ENCODE data around the gene F13A1.

The F13A1 gene

DNA sequence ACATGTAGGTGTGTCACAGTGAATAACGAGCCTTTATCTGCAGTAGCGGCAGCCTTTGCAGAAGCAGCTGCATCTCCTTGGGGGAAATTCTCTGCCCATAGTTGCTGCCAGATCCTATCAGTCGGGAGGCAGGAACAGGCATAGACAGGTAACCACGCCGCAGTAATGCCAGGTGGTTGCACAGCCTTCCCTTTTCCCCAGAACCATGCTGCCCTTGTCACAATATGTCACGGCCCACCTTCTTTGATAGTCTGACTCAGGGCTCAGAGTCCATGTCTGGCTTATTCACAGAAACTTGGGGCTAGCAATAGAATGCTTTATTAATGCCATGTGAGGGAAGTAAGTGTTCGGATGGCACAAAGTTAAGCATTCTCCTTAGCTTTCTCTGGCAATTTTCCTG is 76.6 kb downstream of the F13A1 start:
- no peak for DNase-seq (ENCODE audit: low spot score)

DNA sequence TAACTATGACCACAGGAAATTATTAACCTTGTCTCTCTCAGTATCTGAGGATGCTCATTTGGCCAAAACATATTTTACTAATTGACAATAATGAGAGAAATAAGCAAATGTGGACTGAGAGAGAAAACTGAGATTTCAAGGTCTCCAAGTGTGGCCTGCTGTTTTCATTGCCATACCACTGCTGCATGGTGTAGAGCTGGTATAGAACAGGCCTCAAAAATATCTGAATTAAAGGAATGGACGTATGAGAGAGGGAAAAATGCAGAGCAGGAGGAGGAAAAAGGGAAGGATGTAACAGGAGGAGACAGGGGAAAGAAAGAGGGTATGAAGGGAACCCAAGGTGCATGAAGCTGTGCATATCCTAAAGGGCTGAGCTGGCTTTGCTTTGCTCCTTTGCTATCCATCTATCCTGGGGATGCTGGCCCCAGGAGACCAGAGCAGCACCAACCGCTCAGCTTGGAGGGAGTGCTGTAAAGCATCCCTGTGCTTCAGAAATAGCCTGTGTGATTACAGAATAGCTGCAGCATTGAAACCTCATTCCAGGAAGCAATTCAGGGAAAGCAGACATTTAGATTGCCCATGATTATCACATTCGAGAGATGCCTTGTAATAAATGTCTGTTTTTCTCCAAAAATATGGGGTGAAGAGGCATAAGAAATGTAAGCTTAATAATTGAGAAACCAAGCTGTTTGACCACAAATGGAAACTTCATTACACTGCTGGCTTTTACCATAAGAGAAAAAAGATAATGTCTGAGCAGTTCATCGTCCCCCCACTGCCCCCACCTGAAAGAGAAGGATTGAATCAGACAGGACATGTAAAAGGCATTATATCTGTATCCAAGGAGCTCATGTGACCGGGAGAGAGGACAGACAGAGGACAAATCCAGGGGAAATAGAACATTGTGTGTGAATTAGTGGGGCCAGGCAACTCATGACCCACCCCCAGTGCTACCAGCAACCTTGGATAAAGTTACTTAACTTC is 80.6 kb downstream of the F13A1 start:
- no peak for DNase-seq (ENCODE audit: low spot score)

DNA sequence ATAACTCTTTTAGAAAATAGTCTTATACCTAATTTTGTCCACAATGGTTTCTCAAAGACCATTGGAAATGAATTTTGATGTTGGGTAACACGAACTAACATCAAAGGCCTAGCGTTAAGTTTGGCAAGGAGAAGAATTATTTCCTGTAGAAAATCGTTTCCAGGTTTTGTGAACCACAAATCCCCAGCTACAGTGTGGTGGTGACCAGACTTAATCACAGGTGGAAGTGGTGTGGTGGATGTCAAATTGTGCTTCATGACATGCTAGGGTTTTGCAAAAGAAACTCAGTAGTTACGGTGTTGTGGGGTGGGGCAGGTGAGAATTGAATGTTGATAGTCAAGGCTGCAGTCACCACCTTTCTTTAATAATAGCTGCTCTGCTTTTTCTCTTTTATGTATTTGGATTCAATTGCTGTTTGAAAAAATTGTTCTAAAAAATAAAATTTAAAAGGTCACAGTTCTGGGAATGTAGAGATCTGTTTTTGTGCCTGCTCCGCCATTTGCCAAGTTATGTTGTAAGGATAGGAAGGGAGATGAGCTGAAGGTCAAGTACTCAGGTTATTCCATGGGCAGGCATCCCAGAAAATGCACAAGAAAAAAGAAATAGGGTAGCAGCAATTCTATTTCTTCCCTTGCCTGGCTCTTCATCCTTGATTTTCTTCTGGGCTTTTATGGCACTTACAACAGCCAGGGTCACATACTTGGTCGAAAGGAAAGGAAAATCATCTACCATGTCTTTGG is 83.6 kb downstream of the F13A1 start:
- no peak for DNase-seq (ENCODE audit: low spot score)

DNA sequence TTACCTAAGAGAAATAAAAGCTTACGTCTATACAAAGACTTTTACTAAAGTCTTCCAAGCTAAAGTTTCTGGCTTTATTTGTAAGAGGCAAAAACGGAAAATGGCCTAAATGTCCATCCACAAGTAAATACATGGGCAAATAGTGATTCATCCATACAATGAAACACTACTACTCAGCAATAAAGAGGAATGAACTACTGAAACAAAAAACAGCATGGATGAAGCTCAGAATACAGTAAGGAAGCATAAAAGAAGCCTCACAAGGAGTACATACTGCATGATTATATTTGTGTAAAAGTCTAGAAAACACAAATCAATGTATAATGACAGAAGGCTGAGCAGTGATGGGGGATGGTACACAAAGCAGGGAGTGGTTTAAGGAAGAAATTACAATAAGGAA is 84.7 kb downstream of the F13A1 start:
- no peak for DNase-seq (ENCODE audit: low spot score)

DNA sequence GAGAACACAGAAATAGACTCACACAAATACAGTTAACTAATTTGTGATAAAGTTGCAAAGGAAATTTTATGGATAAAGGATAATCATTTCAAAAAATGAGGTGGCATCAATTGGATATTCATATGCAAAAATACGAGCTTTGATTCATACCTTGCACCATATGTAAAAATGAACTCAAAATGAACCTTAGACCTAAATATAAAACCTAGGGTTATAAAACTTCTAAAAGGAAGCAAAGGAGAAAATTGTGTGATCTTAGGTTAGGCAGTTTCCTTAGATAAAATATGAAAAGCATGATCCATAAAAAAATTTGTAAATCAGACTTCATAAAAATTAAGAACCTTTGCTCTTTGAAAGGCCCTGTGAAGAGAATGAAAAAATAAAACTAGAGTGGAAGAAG is 85.5 kb downstream of the F13A1 start:
- no peak for DNase-seq (ENCODE audit: low spot score)

DNA sequence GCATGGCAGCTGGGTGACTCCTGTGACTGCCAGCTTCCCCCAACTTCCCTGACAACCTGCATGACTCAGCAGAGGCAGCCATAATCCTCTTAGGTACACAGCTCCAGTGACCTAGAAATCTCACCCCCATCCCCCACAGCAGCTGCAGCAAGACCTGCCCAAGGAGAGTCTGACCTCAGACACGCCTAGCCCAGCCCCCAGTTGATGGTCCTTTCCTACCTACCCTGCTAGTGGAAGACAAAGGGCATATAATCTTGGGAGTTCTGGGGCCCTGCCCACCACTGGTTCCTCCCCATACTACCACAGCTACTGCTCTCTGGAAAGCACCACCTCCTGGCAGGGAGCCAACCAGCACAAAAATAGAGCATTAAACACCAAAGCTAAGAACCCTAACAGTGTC is 90.2 kb downstream of the F13A1 start:
- no peak for DNase-seq (ENCODE audit: low spot score)

DNA sequence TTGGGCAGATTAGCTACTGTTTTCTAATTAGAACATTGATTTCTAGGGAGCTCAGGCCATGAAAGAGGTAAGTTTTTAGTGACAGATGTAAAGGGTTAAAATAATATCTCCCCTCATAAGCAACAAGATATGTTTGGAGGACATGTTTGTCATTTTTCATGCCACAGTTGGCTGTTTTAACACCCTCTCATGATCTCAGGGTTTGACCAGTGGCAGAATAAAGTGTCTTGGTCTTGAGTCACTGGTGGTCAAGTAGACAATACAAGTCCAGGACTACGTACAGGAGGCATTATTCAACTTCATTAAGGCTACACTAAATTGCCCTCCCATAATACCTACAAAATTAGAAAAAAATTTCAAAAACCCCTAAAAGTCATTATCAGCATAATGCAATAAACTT is 92.6 kb downstream of the F13A1 start:
- DNase-seq (ENCODE audit: low spot score), result no peak

DNA sequence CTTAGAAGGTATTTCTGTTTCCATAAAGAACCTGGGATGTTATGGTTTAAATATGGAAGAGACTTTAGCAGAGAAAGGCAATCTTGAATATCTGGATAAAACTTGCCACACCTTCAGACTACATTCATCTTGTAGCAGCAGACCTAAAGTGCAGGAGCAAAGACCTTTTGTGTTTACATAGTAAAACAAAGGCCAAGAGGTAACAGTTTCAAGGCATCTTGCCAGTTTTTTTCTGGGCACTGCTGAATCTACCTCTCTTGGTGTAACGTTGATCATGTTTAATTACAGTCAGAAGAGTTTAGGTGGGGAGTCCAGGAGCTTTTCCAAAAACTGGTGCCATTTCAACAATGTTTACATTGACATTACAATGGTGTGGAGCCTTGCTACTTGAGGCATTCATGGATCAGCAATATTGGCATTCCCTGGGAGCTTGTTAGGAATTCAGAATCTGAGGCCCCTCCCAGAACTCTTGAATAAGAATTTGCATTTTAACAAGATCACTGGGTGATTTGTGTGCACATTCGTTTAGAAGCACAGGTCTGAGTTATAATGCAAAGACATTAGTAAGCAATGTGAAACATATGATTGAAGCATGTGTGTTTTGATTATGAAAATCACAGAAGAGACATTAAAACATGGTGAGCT is 94.5 kb downstream of the F13A1 start:
- no peak for DNase-seq (ENCODE audit: low spot score)

DNA sequence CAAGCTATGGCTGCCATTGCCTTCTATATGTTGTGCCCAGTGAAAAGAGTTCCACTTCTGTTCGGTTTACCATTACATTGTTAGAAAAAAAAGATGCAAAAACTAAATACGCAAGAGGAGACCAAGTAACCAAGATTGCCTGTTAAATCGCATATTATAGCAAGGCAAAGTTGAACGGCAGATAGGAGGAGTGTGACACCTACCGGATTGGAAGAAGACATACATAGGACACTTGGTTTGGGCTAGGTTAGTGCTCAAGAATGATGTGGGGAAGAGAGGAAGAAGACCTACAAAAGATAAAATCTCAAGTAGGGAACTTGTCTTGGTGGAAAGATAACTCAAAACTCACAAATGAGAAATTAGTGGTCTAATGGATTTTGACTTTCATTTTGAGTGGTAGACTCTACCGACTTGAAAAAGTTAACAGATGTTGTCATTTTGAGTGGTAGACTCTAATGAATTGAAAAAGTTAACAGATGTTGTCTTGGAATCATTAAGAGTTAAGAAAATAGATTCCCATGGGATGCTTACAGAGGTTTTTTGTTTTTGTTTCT is 95.5 kb downstream of the F13A1 start:
- no peak for DNase-seq (ENCODE audit: low spot score)

DNA sequence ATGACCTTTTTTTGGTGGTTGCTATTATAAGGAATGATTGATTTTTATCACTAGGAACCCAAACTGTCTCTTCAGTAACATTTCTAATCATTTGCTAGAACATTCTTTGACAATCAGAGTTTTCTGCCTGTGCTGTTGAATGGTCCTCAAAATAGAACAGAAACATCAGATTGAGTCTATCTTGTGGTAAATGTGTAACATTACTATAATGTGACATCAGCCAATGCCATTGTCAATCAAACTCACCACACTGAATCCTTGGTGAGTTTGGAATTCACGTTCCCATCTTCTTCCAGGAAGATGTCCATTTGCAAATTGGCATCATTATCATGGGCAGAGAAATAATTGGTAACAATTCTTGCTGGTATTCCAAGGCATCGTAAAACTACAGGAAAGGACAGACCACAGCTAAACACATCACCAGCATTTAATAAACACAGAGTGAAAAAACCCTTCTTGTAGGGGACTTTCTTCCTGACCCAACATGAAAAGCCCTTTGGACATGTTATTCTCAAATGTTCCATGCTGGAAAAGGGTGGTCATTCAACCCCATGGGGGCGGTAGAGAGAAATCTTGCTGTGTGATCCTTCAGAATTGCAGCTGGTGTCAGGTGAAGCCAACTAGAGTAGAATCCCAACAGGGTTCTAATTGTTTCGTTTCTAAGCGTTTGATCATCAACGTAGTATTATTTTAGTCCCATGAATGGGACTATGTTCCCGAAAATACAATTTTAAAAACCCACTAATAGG is 98.5 kb downstream of the F13A1 start:
- no peak for DNase-seq (ENCODE audit: low spot score)

DNA sequence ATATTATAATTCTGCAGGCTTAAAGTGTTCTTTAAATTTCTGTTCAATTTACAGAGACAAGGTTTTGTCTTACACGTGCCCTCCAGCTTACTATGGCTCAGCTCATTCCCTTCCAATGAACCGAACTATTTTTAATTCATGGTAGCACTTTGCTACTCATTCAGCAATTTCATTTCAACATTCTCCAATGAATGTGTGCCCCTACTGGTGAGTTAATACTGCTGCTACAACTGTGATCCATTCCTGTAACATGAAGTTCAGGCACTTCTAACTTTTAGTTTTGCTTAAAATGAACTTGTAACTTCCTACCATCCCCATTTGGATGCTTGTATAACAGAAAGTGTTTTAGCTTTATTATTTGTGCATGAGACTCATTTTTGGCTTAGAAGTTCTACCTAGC is 99.7 kb downstream of the F13A1 start:
- DNase-seq (ENCODE audit: low spot score), result no peak

DNA sequence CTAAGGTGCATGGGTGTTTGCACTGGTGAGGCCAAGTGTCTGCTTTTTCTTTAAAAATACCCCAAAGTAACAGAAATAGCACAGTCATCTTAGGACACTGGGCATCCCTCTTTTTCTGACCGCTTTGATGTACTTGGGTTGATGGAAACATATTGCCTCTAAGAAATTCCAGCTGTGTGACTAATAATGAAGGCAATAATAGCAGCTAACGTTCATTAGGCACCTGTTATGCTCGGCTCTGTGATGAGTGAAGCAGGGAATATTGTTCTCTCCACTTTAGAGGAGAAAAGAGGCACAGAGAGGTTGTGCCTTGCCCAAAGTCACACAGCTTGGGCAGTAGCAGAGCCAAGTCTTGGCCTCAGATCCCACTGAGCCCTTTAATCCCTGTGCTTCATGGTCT is 100.7 kb downstream of the F13A1 start:
- DNase-seq (ENCODE audit: low spot score), result no peak

DNA sequence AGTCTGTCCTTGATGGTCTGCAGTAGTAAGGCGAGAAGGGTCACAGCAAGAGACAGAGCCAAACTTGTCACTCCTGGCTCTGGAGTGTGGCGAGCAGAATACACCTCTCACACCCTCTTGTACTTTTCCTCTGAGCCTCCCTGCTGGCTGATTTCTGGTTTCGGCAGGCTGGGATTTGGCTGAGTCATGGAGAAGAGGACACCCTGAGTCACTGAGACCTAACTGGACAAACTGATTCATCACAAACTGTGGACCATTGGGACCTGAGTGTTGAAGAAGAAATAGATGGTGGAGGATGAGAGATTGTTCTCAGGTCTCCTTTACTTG is 101.7 kb downstream of the F13A1 start:
- no peak for DNase-seq (ENCODE audit: low spot score)

DNA sequence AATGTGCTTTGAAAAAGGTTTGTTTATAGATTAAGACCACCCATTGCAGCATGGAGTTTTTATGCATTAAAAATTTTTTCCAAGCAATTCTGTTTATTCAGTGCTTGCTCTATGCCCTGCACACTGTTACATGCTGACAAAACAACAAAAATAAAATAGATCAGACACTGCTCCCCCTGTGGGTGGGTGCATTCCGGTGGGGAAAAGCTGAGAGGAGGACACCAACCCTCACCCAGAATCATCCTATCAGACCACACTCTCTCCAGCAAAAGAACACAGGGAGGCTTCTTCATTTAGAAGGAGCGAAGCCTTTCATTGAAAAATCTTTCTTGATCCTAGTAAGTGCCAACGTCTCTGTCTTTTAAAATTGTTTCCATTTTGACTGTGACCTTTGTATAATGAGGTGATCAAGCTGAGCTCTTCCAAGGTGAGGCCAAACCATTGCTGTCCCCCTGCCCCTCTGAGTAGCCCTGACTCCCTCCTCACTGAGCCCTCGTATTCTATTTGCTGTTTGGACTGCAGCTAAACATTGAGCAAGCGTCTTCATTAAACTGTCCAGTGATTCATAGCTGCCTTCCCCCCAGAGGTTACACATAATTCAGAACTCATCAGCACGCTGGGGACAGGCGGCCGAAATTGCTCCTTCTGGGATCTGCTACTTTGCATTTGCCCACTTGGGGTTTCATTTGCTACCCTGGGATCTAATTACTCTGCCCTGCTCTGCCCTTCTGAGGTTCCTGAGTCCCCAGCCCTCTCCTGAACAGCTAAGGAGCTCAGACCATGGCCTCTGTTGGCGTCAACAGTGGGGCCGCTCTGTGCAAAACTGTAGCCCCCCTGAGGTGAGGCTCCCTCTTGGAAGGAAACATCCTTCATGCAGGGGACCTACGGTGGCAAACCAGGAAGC is 102.4 kb downstream of the F13A1 start:
- DNase-seq (ENCODE audit: low spot score), result no peak

DNA sequence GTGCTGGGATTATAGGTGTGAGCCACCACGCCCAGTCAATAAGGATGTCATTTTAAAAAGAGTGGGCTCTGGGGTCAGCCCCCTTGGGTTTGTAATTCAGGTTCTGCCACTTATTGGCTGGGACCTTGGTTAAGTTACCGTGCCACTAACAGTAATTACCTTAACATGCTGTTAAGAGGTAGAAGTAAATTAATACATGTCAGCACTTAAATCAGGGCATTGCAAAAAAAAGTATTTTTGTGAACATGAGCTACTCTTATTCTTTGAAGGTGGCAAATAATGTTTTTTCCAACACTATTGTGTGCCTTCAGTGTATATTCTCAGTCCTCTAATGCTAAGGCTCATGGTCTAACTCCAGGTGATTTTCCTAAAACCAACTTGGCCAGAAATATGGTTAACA is 109.5 kb downstream of the F13A1 start:
- DNase-seq (ENCODE audit: low spot score), result no peak

DNA sequence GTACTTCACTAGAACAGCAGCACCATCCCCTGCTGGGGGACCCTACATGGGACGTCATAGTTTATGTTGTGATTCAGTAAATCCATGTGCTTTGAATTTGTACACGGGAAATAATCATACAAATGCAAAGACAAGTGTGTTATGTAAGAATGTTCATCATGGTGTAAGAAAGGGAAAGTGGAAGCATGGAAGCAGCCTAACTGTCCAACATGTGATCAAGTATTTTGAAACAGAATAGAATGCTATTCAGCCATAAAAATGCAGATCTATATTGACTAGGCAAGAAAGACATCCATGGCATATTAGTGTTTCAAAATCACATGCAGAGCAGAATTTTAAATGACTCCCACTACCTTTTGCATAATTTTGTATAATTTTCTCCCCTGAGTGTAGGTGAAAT is 117.6 kb downstream of the F13A1 start:
- DNase-seq (ENCODE audit: low spot score), result no peak

DNA sequence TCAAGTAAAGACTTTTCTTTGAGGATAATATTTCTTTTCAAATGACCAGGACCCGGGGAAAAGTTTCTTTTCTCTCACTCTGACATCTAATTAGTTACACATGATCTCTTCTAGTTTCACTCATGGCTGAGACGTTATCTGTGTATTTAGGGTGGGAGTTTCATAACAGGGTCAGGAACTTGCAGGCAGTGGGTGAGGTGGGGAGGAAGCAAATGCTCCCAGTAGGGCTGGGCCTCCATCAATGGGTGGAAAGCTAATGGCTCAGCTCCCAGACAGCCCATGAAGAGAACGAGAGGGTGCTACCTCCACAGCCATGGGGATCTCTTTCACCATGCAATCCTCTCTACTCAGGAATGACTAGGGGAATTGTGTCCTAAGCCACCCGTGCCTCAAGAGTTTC is 119.3 kb downstream of the F13A1 start:
- no peak for DNase-seq (ENCODE audit: low spot score)

DNA sequence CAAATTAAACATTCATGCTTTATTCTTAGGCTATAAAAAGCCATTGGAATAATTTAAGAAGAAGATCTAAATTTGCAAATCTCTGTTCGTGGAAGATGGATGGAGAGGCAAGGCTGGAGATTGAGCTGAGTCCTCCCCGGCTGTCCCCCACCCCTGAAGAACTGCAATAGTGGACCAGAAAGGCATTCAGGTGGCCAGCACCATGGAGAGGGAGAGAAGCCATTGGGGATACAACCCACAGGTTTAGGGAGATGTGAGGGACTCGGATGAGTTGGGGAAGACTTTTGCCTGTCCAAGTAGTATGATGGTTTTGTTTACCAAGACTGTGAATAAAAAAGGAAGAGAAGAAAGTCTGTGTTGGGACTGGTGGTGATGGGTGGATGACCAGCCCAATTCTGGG is 120.8 kb downstream of the F13A1 start:
- no peak for DNase-seq (ENCODE audit: low spot score)

DNA sequence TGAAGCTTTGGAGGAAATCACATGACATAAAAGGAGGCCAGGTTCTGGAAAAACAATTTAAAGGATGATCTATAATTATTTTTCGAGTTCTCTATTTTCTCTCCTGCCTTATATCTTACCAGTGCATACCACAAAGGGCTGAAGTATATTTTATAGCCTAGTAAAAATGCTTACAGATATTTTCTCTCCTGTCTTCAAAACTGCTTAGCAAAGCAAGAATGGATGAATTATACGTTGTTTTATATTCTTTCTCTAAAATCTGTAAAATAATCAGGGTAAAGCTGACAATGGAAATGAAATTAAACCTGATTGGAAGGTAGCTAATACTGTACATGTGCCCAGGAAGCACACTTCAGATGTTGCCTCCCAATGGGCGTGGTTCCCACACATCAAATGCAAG is 123.7 kb downstream of the F13A1 start:
- DNase-seq (ENCODE audit: low spot score), result no peak

DNA sequence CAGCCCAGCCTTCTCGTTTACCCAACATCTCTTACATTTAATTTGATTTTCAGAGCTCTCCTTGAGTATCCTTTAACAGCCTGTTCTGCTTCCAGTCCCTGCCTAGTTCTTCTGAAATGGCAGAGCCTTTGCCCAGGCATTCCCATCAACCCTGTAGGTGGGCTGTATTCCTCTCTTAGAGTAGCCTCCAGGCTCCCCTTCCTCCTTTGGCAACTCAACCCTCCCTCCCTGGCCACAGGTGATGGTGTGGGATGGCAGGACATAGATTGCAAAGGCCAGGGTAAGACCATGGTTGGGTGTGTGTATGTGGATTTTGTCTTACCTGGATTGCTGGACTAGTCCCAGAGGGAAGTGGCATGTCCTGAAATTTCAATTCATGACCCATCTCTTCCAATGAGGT is 125.4 kb downstream of the F13A1 start:
- DNase-seq (ENCODE audit: low spot score), result no peak

DNA sequence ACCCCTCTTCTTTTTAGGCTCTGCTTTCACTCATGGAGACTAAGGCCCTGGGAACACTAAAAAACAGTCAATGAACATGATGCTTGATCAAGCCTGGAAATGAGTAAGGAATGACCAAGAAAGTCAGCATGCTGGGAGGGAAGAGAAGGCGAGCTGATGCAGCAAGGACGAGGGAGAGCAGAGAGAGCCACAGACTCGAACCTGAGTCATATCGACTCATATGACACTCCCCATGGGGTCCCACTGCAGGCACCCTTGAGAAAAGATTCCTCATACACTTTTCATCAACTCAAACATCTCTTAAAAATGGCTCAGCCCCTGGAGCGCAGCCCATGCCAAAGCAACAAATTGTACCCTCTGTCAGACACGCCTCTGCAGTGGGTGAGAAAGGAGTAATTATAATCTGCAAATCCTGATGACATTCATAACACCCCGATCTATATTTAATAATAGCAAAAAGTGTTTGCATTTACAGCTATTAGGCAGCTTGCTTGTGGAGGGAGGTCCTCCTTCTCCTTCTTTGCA is 127.2 kb downstream of the F13A1 start:
- DNase-seq (ENCODE audit: low spot score), result no peak

Measured in putamen (tissue), 1 donor.